T-helper 22 cell (primary cell): ENCODE measurements around the gene SLC24A3.

Source experiments
- DNase-seq: peaks from one replicate; pipeline ENCODE4 v3.0.0-alpha.2; 2020; ENCODE audit warnings: low read depth

Gene SLC24A3

DNA sequence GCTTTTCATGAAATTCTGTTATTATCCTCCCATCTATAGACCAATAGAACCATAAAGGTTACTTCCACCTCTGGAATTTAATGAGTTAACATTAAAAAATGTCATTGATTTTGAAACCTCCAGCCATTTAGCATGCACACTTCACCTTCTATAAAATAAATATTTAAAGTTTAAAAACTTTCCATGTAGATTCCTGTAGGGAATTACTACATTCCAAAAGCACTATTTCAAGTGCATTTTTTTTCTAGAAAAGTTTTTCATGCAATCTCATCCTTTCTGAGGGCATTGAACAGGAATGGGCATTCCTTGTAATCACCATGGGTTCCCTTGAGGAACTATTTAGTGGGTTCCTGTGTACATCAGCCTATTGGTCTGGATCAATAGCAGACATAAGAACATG, 291.8 kb downstream of the SLC24A3 start:
- DNase-seq = no peak

DNA sequence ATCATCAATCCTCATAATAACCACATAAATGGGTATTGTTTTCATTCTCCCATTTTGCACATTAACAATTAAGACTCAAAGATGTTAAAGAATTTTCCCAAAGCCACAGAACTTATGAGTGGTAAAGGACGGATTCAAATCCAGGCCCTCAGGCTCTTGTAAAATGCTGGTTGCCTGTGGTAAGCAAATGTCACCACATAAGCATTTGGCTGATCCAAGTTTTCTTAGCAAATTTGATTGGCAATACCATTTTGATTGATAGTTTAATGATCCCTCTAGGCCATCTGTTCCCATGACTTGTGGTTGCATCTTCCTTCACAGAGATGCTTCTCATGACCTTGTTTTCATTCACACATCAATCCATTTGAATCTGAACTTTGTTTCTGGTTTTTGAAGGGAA, 293.6 kb downstream of the SLC24A3 start:
- DNase-seq = no peak

DNA sequence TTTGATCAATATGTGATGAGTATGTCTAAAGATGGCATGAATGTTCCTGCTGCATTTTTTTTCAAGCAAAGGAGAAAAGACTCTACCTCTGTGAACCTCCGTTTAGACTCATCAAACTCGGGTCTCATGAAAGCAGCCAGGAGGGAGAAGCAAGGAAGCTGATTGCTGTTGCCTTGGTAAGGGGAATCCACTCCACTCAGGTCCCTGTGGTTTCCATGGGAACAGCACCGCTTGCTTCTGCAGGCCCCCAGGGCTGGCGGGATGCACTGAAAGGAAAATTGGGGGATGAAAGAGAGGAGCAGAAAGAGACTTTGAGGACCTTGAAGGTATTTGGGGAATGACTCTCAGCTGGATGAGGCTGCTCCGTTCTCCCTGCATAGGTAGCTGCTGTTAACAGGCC, 296.0 kb downstream of the SLC24A3 start:
- no peak for DNase-seq

DNA sequence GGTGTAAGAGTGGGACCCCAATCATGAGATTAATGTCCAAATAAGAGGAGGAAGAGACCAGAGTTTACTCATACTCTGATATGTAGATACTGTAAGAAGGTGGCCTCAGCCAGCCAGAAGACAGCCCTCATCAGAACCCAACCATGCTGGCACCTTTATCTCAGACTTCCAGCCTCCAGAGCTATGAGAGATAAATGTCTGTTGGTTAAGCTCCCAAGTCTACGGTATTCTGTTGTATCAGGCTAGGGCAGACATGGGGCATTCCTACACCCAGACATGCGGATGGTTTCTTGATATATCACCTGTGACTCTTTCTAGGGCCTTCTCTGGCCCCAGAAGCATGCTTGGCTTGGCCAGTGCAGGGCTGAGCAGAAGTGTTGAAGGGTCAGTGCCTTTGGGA, 298.2 kb downstream of the SLC24A3 start:
- no peak for DNase-seq

DNA sequence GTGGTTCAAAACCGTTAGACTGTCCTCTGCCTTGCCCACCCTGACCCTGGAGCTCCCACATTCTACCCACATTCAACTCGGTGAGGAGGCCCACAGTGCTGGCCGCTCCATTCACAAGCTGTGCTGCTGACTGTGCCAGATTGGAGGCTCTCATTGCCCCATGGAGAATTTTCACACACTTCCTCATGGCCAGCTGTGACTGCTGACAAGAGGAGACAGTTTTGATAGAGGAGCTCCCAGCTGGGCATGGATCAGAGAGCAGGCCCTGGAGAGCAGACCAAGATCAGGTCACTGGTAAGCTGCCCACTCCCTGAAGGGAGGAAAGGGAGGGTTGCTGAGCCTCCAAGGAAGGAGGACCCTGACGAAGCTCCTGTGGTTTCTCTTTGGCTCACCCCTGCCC, 299.5 kb downstream of the SLC24A3 start:
- DNase-seq = no peak

DNA sequence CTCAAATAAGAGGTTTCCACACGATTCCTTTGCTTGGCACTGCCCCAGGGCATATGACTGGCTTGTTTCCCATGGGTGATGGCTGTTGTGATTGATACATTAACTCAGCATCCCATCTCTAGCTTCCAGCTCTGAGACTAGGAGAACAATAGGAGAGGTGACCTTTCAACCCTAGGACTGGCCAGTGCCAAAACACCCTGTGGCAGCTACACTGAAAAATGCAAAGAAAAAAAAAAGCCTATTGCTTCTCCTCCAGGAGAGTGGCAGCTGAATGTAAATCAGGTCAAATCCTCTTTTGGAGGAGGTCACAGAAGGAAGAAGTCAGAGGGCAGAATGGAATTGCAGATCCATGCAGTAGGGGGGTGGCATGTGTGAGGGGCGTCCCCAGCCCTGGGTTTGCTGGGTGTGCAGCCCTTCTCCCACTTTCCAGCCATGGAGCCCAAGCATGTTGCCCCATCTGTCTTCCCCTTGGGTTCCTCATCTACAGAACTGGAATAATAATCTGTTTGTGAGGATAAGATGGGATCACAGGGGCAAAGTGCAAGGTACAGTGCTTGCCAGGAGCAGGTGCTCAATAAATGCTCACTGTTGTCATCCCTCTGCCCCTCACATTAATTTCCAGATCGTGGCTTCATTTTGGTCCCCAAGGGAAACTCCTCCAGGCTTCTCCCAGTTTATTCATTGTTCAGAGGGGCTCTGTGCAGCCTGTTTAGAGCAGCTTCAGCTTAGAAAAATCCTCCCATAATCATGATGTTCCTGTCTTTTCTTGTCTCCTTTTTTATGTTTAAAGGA, 300.6 kb downstream of the SLC24A3 start:
- DNase-seq = no peak

DNA sequence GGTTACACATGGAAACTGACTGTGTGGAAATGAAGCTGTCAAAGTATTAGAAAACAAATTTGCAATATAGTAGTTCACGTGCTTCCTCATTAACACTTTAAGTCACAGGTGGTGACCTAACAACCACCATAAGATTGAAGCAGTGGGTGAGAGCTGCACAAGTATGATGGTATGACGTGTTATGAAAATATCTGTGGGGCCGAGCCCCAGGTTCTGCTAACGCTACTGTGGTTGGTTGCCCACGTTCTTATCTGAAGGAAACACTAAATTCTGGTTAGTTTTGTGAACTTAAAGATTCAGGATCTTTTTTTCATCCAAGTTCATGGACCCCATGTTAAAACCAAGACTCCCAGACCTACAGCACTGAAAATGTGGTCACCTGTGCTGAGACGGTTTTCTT, 302.6 kb downstream of the SLC24A3 start:
- DNase-seq = no peak

DNA sequence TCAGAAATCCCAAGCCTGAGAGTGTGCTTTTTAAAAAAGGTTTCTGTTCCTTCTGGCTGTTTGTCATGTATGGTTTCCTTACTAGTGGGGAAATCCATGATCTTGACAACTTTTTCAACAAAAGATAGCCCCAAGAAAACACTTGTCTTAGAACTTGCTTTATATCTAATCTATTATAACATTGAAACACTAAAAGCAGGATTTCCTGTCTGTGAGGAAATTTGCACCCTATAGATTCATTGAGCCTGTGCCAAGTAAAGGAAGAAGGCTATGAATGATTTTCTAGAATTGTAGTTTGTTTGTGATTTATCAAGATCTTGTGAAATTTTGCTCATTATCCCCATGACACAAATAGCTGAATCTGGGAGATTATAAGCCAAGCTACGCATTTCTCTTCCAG, 307.0 kb downstream of the SLC24A3 start:
- no peak for DNase-seq

DNA sequence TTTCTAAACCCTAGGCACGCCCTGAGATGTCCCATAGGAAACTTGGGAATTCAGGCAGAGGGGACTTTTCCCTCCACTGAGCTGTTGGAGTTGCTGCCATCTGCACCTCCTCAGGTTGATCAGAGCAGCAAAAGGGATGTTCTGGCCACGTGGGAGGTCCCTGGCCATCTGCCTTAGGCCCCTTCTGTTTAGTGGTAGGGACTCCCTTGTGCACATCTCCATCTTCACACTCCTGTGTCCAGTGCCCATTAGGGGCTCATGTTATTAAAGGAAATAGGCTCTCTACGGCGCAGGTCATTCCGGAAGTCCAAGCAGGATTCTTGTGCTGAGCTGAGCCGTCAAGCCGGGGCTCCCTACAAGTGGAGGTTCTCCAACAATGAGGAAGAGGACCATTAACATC, 307.8 kb downstream of the SLC24A3 start:
- no peak for DNase-seq

DNA sequence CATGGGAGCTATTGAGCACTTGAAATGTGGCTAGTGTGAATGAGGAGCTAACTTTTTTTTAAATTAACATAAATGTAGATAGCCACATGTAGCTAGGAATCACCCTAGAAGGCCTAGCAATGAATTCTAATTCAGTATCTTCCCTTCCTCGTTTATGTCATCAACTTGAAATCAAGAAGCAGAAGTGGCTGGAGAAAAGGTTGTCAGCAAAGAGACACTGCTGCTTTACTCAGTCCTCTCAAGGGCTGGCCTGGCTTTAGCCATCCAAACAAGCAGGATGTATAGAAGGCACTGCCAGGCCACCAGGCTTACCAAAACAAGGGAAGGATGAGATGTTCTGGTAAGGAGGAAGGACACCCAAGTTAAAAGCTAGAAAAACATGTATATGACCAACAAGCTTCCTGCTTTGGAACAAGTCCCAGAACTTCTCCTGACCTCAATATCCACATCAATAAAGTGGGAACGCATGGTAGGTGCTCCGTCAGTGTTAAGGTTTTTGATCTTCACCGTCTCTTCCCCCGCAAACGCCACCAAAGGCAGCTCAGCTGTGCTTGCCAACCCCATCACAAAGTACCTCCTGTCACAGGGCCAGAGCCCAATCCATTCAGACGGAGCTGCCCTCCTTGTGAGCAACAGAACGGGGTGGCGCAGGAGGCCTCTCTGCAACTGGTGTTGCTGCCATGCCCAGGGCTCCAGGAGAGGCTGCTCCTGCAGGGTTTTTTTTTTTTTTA, 309.8 kb downstream of the SLC24A3 start:
- no peak for DNase-seq

DNA sequence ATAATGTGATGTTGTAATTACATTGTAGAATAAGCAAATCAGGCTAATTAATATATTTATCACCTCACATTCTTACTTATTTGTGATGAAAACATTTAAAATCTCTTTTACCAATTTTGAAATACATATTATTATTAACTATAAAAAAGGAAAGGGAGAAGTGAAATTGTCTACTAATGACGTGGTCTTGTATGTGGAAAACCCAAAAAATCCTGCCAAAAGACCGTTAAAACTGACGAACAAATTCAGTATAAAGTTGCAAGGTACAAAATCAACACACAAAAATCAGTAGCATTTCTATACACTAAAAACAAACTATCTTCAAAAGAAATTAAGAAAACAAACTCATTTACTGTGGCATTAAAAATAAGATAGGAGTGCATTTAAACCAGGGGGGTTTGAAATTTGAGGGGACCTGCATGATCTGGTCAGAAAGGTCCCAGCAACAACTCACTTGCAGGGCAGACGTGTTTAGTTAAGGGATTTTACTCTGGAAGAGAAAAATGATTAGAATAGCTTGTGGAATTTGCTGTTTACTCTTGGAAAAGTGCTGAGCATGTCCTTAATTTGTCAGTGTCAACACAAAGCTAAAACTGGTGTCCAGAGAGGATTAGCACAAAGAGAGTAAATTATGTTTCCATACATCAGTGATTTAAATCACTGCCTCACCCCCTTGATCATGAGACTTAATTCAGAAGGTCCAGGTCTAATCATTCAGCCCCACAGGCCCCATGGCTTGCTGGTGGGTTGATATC, 310.6 kb downstream of the SLC24A3 start:
- no peak for DNase-seq

DNA sequence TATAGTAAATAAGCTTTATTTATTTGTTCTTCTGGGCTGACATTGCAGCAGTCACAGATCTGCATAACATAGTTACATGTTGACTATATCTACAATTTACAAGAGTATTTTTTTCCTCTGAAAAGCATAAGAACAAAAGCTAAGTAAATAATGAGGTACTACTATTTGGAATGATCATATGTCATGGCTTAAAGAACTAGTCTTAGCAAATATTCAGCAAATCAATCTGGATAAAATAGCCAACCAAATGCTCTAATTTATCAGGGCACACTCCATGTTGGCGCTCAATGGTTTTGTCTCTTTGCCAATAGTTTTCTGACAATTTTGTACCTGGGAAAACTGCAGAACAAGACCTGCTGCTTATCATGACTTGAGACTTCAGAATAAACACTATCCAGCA, 312.2 kb downstream of the SLC24A3 start:
- no peak for DNase-seq

DNA sequence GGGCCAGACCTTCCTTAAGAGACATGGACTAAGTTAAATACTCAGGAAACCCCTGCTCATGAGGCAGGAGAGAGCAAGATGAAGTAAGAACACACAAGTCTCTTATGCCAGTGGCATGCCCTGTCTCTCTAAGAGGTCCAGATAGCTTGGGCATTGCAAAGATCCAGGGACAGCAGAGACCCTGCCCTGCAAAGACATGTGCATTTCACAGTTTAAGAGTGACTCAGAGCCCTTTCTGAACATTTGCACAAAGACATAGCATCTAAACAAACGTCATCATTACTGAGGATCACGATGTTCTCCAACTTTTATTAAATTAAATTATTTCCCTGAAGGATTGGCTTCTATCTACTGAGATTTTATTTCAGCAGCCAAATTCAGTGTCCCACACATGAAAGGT, 315.1 kb downstream of the SLC24A3 start:
- no peak for DNase-seq

DNA sequence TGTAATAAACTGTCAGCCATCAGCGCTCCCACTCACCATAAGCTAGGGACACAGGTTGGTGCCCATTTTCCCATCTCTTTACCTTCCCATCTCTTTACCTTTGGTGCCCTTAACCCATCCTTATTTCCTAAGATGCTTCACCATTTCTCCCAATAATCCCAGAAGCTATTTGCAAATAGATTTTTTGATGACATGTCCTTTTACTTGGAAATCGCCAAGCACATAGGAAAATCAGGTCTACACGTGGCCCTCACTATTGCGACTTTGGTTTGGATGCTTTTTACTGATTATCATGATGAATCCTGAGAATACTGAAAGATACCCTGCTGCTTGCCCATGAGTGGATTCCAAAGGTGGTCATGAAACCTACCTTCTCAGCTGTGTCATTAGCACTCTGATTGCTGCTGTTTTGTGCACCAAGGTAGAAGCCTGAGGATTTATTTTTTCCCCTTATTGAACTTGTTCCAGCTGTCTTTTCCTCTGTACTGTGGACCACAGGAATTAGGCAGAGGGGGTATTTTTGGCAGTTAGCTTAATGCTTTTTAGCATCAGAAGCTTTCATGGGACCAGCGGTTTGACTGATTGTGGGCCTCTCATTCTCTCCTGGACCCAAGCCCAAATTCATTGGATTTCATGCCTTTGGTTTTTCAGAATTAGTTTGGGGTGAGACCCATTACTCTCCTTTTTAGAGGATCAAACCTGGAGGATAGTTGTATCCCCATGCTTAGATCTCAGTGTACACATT, 316.0 kb downstream of the SLC24A3 start:
- no peak for DNase-seq

DNA sequence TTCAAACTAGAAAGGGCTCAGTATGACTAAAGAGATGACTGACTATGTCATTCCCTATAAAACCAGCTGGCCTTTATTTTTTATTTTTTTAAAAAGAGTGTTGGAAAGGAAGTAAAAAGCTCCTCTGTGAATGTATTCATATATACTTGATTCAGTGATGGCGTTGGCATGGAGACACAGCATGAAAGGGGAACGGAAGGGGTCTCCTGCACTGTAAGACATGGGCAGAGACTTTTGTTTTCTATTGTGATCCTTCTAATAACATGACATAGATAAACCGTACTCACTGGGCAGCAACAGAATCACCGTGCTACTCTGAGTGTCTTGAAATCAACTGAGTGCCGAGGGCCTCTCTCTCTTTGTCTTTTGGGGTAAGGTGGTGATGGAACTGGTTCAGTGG, 317.6 kb downstream of the SLC24A3 start:
- no peak for DNase-seq

DNA sequence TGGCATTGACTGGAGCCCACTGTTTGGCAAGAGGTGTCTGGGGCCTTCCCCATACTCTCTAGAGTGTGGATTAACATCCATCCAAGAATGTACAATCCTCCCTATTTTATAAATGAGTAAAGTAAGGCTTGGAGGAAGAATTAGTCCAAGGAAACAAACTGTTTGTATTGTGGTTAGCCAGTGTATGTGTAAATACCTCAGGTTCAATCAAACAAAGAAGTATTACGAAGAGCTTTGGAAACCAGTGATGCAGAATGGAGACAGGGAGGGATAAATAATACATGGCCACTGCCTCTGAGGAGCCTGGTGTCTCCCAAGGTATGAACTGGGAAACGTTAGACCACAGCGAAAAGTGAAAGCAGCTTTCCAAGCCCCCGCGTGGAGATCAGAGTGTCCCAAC, 319.0 kb downstream of the SLC24A3 start:
- no peak for DNase-seq

DNA sequence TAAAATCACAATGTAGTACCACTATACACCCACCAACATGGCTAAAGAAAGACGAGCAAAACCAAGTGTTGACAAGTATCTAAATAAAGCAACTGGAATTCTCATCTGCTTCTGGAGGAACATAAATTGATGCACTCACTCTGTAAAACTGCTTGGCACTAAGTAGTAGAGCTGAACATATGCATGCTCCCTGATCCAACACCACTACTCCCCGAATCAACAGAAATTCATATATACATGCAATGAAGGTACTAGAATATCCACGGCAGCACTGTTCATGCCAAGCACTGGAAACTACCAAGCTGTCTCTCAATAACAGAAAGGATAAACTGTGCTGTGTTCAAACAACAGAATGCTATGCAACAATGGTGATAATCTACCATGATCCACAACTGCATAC, 326.1 kb downstream of the SLC24A3 start:
- no peak for DNase-seq

DNA sequence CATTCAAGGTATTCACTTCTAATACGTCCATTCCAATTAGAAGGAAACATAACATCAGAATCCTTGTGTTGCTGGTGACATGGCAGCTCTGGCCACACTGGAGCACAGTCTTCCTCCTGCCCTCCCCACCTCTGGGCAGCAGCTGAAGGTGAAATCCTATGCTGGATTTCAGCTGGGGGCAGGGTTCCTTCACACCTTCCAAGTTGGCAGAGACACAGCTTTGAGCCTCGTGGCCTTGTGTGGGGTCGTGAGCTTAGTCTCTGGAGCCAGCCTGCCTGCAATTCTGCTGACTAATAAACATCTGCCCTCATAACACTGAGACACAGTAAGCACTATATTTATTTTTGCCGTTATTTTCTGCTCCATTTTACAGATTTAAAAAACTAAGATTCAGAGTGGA, 326.7 kb downstream of the SLC24A3 start:
- DNase-seq = no peak

DNA sequence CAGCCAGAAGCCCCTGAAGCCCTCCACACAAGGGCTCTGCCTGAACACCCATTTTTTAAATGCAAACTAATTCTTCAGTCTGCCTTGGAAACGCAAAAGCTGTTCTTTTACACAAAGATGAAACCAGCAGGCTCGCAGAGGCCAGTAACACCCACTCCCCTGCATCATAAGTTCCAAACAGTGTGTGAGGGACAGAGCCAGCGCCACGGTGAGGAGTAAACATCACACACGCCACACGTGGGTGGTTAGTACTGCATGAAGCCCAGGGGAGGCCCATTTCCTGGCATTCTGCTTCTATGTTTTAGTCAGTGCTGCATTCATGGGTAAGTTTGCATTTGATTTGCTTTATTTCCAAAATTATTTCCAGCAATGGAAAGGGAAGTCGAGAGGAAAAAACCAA, 327.9 kb downstream of the SLC24A3 start:
- DNase-seq = no peak

DNA sequence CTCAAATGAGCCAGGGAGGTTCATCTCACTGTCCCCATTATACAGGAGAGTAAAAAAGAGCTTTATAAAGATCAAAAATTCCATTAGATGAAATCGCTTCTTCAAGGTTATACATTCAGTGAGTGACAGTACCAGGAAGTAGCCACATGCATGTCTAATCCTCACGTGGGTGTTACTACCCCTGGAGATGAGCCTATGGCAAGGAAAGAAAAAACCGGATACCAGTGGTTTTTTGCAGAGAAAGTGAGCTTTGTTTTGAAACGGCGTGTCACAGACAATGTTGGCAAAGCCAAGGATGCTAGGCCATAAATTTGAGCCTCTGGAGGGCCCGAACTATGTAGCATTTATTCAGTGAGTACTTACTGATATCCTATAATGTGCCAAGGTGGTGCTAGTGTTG, 330.7 kb downstream of the SLC24A3 start:
- DNase-seq = no peak

DNA sequence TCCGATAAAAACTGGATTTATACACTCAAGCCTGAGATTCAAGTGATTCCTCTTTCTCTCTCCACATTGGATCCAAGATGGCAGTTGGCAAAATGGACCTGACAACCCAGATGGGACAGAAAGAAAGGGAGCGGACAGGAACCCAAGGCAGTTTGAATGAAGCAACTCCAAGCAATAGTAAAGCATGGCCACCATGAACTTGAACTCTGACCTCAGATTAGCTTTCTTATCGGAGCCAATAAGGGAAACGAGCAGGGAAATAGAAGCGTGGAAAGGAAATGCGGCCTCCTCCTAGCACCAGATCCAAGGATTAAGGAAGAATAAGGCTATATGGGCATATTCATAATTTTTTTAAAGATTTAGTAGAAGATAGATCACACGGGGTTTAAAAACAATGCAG, 332.2 kb downstream of the SLC24A3 start:
- no peak for DNase-seq

DNA sequence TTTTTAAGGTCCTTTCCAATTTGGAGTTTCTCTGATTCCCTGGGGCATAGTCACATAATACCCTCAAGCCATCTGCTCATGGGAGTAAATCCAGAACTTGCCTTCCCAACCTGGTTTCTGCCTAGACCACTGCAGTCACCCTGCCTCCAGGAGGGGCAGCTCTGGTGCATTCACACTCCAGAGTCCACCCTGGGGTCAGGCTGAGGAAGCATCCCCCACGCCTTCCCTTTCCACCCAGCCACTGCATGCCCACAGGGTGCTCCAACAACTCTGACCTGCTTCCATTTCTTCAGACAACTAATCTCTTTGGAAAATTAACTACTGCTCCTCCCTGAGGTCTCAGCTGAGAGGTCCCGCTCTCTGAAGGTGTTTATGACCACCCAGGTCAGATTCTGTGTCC, 334.2 kb downstream of the SLC24A3 start:
- no peak for DNase-seq
